Gastroesophageal sphincter (tissue), 4 donors: ENCODE measurements around the gene MYO18A. TPM values are rescaled to one million over a fixed set of nuclear protein-coding genes. Genes with fewer than 3 reads are reported as not detected.

Experiments
- ATAC-seq: fragments of 150-250 bp; one replicate; pipeline ENCODE4 v1.9.1; 2016; ENCODE audit warnings: mild to moderate bottlenecking, moderate library complexity
- H3K27ac ChIP-seq, 4 donors: fragments of 200-600 bp; sonication (generic) in 3 of 4; 1 replicate in 3 of 4; 2 replicates in 1 of 4; pipeline ENCODE4 v1.5.1; 2016 to 2019
- H3K27me3 ChIP-seq: fragments of 200-600 bp; sonication (generic); one replicate; pipeline ENCODE4 v1.5.1; 2019
- H3K36me3 ChIP-seq, 2 donors: fragments of 200-600 bp; sonication (generic); one replicate each; pipeline ENCODE4 v1.5.1; 2019; ENCODE audit warnings: control low read depth in 1 of 2
- H3K4me1 ChIP-seq, 3 donors: fragments of 200-600 bp; sonication (generic); 1 replicate in 2 of 3; 2 replicates in 1 of 3; pipeline ENCODE4 v1.5.1; 2016 to 2019; ENCODE audit warnings: control low read depth in 2 of 3
- H3K4me3 ChIP-seq, 2 donors: fragments of 200-600 bp; sonication (generic); one replicate each; pipeline ENCODE4 v1.5.1; 2019; ENCODE audit warnings: mild to moderate bottlenecking in 1 of 2, moderate library complexity in 1 of 2
- H3K9me3 ChIP-seq, 3 donors: fragments of 200-600 bp; sonication (generic); one replicate each; pipeline ENCODE4 v1.5.1; 2017 to 2019; ENCODE audit warnings: control low read depth in 2 of 3
- EP300 ChIP-seq: sonication (generic); formaldehyde crosslinking; IDR thresholded peaks from one replicate; pipeline ENCODE4 v1.6.1; 2017; ENCODE audit warnings: antibody characterized with exemption, mild to moderate bottlenecking
- POLR2A ChIP-seq, 2 donors: fragments of 450-650 bp; IDR thresholded peaks; one replicate each; pipeline ENCODE4 v1.6.1; 2017; ENCODE audit warnings: antibody characterized with exemption in 2 of 2, mild to moderate bottlenecking in 2 of 2, moderate library complexity in 1 of 2
- POLR2AphosphoS5 ChIP-seq: sonication (generic); formaldehyde crosslinking; IDR thresholded peaks from one replicate; pipeline ENCODE4 v1.6.1; 2017; ENCODE audit warnings: antibody characterized with exemption
- WGBS, 2 donors: methylation state at CpG; one replicate each; pipeline ENCODE4 v1.1.5; 2018; ENCODE audit warnings: low coverage in 1 of 2; 5-methylcytosine and 5-hydroxymethylcytosine counted together
- total RNA-seq, 4 donors: library from RNA; depleted of rRNA; stranded (reverse); fragments of >200 nt; gene quantifications; one replicate each; pipeline ENCODE4 v1.1.0, GENCODE V29; 2016
- TF ChIP-seq, protein P1 (sequence below), 4 experiments: fragments of 200-600 bp in 2 of 4; fragments of 450-650 bp in 2 of 4; sonication (generic) in 1 of 4; IDR thresholded peaks; one replicate each; pipeline ENCODE4 v1.5.1; 2017 to 2019; ENCODE audit warnings: antibody characterized with exemption in 4 of 4, mild to moderate bottlenecking in 2 of 4, moderate library complexity in 2 of 4

Gene MYO18A
- total RNA-seq, 4 donors from 2014 or later = 45.5 to 70.5 (median 56.5) TPM

DNA sequence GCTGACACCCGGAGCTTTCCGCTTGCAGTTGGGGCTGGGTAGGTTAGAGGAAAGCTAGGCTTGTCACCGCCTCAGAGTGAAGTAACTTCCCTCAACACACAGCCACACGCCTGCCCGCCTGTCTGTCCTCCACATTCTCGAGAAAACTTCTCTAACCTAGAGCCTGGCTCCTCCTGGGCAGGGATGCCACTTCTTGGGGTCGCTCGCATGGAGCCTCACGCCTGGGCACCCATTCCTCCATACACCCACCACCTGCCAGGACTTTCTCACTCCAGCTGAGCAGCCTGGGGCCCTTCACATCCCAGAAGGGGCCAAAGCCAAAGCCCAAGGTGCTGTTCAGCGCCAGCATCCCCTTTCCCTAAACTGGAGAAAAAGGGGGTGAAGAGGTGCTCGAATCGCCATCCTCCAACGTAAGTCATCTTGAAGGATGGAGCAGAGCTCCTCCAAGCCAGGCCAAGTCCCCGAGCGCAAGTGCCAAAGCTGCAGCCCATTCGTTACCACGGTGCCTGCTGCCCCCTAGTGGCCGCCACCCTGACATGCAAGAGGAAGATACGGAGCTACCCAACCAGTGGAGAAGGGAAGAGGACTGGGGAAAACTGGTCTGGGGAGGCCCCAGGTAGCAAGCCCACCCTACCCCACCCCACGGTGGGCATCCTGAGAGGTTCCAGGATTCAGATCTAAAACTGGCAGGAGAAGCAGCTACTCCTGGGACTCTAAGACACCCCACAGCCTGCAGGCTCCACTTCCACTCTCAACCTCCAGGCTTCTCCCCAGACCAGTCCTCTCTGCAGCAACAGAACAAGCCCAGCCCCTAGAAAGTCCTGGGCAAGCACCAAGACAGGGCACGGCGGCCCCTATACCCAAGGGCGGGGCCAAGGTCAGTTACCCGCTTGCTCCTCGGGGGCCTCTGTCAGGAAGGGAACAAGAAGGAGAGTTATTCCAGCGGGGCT lies 63.1 kb downstream of the MYO18A start:
- Histone ChIP-seq H3K9me3 (no peaks in the 10 kb centered on the region), H3K27me3 (no peaks in the 10 kb centered on the region), H3K36me3 (peaks cover 0 to 88% of the 10 kb centered on the region in 2 donors), H3K4me1 (peaks cover 0 to 28% (median 6%) of the 10 kb centered on the region in 3 donors), H3K27ac (no peak overlapping the region), H3K4me3 (no peak overlapping the region)
- 0% methylated on average over 1 of the region's 26 CpGs; no CpG with 5 or more reads in 1 of the 2 donors for WGBS, 2 donors
- TF ChIP-seq EP300 = no peak
- TF ChIP-seq, protein P1, sequence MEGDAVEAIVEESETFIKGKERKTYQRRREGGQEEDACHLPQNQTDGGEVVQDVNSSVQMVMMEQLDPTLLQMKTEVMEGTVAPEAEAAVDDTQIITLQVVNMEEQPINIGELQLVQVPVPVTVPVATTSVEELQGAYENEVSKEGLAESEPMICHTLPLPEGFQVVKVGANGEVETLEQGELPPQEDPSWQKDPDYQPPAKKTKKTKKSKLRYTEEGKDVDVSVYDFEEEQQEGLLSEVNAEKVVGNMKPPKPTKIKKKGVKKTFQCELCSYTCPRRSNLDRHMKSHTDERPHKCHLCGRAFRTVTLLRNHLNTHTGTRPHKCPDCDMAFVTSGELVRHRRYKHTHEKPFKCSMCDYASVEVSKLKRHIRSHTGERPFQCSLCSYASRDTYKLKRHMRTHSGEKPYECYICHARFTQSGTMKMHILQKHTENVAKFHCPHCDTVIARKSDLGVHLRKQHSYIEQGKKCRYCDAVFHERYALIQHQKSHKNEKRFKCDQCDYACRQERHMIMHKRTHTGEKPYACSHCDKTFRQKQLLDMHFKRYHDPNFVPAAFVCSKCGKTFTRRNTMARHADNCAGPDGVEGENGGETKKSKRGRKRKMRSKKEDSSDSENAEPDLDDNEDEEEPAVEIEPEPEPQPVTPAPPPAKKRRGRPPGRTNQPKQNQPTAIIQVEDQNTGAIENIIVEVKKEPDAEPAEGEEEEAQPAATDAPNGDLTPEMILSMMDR (IDR thresholded peaks at IDR 0.05) = peak in 3 of 4 experiments; percentile 70 to 91 (median 82)
- no peak for ATAC-seq

DNA sequence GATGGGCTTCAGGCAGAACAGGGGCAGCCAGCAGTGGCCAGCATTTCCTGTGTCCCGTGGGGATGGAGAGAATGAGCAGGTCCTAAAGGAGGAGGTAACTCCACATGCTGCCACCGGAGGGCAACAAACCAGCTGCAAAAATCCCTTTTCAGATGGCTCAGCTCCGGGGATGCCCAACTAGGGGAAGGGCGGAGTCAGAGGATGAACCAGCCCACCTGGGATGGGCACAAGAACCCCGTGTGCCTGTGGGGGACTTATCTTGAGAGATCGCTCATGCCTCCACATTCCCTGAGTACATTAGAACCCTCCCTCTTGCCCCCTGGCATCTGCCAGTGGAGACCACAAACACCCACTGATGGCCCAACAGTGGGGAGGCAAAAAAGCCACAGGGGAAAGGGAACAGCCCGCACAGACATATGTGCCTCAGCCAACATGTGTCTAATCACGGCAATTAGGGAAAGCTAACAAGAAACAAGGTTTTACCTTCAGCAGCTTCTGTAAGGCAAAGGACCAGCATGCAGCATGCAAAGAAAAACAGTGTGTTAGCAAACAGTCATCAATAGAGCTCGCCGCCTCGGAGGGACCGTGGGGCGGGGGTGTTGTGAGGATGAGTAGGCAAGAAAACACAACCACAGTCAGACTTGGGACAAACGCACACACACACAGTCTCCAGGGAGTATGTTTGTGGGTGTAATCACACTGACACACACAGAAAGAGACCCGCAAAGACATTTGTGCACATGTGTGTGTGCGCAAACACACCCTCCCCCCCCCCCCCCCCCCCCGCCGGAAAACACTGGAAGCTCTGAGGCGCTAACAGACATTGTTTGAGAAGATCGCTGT lies 64.0 kb downstream of the MYO18A start:
- H3K27ac ChIP-seq = no peak overlapping the region
- no peak for TF ChIP-seq EP300
- no peak for TF ChIP-seq POLR2A (IDR thresholded peaks at IDR 0.05)
- TF ChIP-seq, protein P1 (IDR thresholded peaks at IDR 0.05) = peak in 3 of 4 experiments; percentile 13 to 35 (median 19)
- no peak for TF ChIP-seq POLR2AphosphoS5
- no peak for ATAC-seq
- peaks cover 0 to 35% (median 6%) of the 10 kb centered on the region in 3 donors for H3K4me1 ChIP-seq
- WGBS, 2 donors = 58 to 61% methylated on average over 6 to 12 of the region's 20 CpGs
- no peaks in the 10 kb centered on the region for H3K27me3 ChIP-seq
- no peaks in the 10 kb centered on the region for H3K9me3 ChIP-seq
- H3K36me3 ChIP-seq = peaks cover 0 to 88% of the 10 kb centered on the region in 2 donors
- no peak overlapping the region for H3K4me3 ChIP-seq

DNA sequence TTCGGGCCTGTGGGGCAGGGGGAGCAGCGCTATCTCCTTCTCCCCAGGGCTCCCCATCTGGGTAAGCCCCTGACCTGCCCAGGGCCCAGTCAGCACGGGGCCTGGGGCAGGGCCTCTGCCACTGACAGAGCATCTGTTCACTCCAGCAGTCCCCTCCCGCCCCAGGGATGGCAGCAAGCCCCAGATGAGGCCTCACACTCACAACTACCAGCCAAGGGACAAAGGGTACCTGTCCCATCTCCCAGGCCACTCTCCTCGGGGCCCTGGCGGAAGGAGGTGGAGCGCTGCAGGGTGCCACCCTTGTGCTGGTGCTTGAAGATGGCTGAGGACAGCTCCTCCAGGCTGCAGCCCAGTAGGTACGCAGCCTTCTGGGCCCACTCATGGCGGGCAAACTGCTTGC lies 64.8 kb downstream of the MYO18A start:
- Histone ChIP-seq H3K27me3 (no peaks in the 10 kb centered on the region), H3K27ac (no peak overlapping the region)

DNA sequence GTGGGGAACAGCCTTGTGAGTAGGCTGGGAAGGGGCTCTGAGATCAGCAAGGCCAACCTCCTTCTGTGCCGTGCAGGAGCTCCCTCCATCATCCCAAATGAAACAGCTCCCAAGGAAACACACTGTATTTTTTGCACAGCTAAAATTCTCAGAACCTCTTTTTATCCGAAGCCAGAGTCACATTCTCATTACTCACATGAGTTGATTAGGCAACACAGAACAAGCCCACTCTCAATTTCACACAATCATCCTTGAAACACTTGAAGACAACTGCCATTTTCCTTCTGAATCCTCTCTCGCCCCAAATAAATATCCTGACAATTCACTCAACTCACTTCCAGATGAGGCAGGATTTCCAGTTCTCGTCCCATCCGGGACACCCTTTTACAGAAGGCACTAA lies 66.1 kb downstream of the MYO18A start:
- no peak overlapping the region for H3K4me3 ChIP-seq
- peaks cover 0 to 35% (median 6%) of the 10 kb centered on the region in 3 donors for H3K4me1 ChIP-seq
- TF ChIP-seq EP300 (no peak), POLR2A (IDR thresholded peaks at IDR 0.05) (no peak), POLR2AphosphoS5 (no peak)
- TF ChIP-seq, protein P1 (IDR thresholded peaks at IDR 0.05) = no peak
- no peaks in the 10 kb centered on the region for H3K27me3 ChIP-seq
- peaks cover 0 to 88% of the 10 kb centered on the region in 2 donors for H3K36me3 ChIP-seq
- no peak overlapping the region for H3K27ac ChIP-seq
- WGBS, 2 donors = 69 to 83% methylated on average over 4 to 5 of the region's 5 CpGs
- no peak for ATAC-seq
- no peaks in the 10 kb centered on the region for H3K9me3 ChIP-seq

More for the DNA sequence above, 64.8 kb downstream of the MYO18A start:
- Histone ChIP-seq H3K36me3 (peaks cover 0 to 88% of the 10 kb centered on the region in 2 donors), H3K4me1 (peaks cover 0 to 35% (median 6%) of the 10 kb centered on the region in 3 donors), H3K9me3 (no peaks in the 10 kb centered on the region), H3K4me3 (no peak overlapping the region)
- no CpG with 5 or more reads among the region's 9 CpGs for WGBS, 2 donors
- no peak for ATAC-seq
- TF ChIP-seq, protein P1 (IDR thresholded peaks at IDR 0.05) = no peak
- no peak for TF ChIP-seq POLR2A (IDR thresholded peaks at IDR 0.05)
- TF ChIP-seq EP300 = no peak
- no peak for TF ChIP-seq POLR2AphosphoS5
